Measurements from ENCODE around the gene RYR2. TPM values are rescaled to one million over a fixed set of nuclear protein-coding genes. Genes with fewer than 3 reads are reported as not detected.
"Not testable (repeated sequence)": the region's sequence is repeated elsewhere in the genome, so short reads cannot be mapped to it uniquely, and the experiment has no call there.

Gene RYR2
- total RNA-seq, 1 donor from 2014 or later = 8.7 TPM

- no peak for DNase-seq (ENCODE audit: low spot score)
- Mint-ChIP-seq H3K27me3 (ENCODE audit: low read depth) (peaks cover 11% of the 10 kb centered on the region), H3K4me1 (ENCODE audit: low read depth) (no peaks in the 10 kb centered on the region), H3K4me3 (ENCODE audit: low read depth) (no peak overlapping the region), H3K36me3 (ENCODE audit: low read depth) (no peaks in the 10 kb centered on the region), H3K9me3 (no peaks in the 10 kb centered on the region), H3K27ac (no peak overlapping the region)
- intact Hi-C loops (cut with micrococcal nuclease) = no loop called here
Measured at GRCh38 chr1:237237721-237238120, 195.7 kb downstream of the RYR2 start.

- DNase-seq (ENCODE audit: low spot score) = no peak
- no peaks in the 10 kb centered on the region for H3K9me3 Mint-ChIP-seq
- H3K36me3 Mint-ChIP-seq (ENCODE audit: low read depth) = no peaks in the 10 kb centered on the region
- intact Hi-C loops (cut with micrococcal nuclease) = no loop called here
- H3K4me1 Mint-ChIP-seq (ENCODE audit: low read depth) = no peaks in the 10 kb centered on the region
- no peak overlapping the region for H3K27ac Mint-ChIP-seq
- peaks cover 8% of the 10 kb centered on the region for H3K27me3 Mint-ChIP-seq (ENCODE audit: low read depth)
- H3K4me3 Mint-ChIP-seq (ENCODE audit: low read depth) = no peak overlapping the region
Measured at GRCh38 chr1:237239248-237239647, 197.3 kb downstream of the RYR2 start.

GRCh38 chr1:237241038-237241437 lies 199.1 kb downstream of the RYR2 start:
- DNase-seq (ENCODE audit: low spot score) = no peak
- Mint-ChIP-seq H3K4me3 (ENCODE audit: low read depth) (no peak overlapping the region), H3K27me3 (ENCODE audit: low read depth) (peaks cover 2% of the 10 kb centered on the region), H3K27ac (no peak overlapping the region), H3K36me3 (ENCODE audit: low read depth) (no peaks in the 10 kb centered on the region), H3K4me1 (ENCODE audit: low read depth) (no peaks in the 10 kb centered on the region), H3K9me3 (no peaks in the 10 kb centered on the region)
- intact Hi-C loops (cut with micrococcal nuclease) = no loop called here

- H3K27me3 Mint-ChIP-seq (ENCODE audit: low read depth) = no peaks in the 10 kb centered on the region
- no peak overlapping the region for H3K27ac Mint-ChIP-seq
- no peak overlapping the region for H3K4me3 Mint-ChIP-seq (ENCODE audit: low read depth)
- H3K9me3 Mint-ChIP-seq = no peaks in the 10 kb centered on the region
- no peaks in the 10 kb centered on the region for H3K36me3 Mint-ChIP-seq (ENCODE audit: low read depth)
- DNase-seq (ENCODE audit: low spot score) = no peak
- peaks cover 2% of the 10 kb centered on the region for H3K4me1 Mint-ChIP-seq (ENCODE audit: low read depth)
- intact Hi-C loops (cut with micrococcal nuclease) = no loop called here
Measured at GRCh38 chr1:237244778-237245177, 202.8 kb downstream of the RYR2 start.

GRCh38 chr1:237247442-237247841 lies 205.5 kb downstream of the RYR2 start:
- no peak for DNase-seq (ENCODE audit: low spot score)
- Mint-ChIP-seq H3K27me3 (ENCODE audit: low read depth) (no peaks in the 10 kb centered on the region), H3K9me3 (no peaks in the 10 kb centered on the region)

GRCh38 chr1:237249120-237249519 lies 207.1 kb downstream of the RYR2 start:
- no peaks in the 10 kb centered on the region for H3K36me3 Mint-ChIP-seq (ENCODE audit: low read depth)
- H3K27ac Mint-ChIP-seq = peak overlapping the region; percentile 54
- H3K4me1 Mint-ChIP-seq (ENCODE audit: low read depth) = peaks cover 2% of the 10 kb centered on the region
- intact Hi-C loops (cut with micrococcal nuclease) = loop anchor here (1.0 to 2.0 kb wide), 3 partner anchors 17 to 57 kb away; no protein-coding TSS in a partner anchor
- no peak overlapping the region for H3K4me3 Mint-ChIP-seq (ENCODE audit: low read depth)
- no peaks in the 10 kb centered on the region for H3K27me3 Mint-ChIP-seq (ENCODE audit: low read depth)
- no peak for DNase-seq (ENCODE audit: low spot score)
- no peaks in the 10 kb centered on the region for H3K9me3 Mint-ChIP-seq

More at GRCh38 chr1:237247442-237247841, 205.5 kb downstream of the RYR2 start:
- intact Hi-C loops (cut with micrococcal nuclease) = no loop called here
- H3K36me3 Mint-ChIP-seq (ENCODE audit: low read depth) = no peaks in the 10 kb centered on the region
- H3K27ac Mint-ChIP-seq = peak overlapping the region; percentile 5
- no peak overlapping the region for H3K4me3 Mint-ChIP-seq (ENCODE audit: low read depth)
- peaks cover 2% of the 10 kb centered on the region for H3K4me1 Mint-ChIP-seq (ENCODE audit: low read depth)

GRCh38 chr1:237250055-237250454 lies 208.1 kb downstream of the RYR2 start:
- Mint-ChIP-seq H3K4me3 (ENCODE audit: low read depth) (no peak overlapping the region), H3K36me3 (ENCODE audit: low read depth) (no peaks in the 10 kb centered on the region), H3K4me1 (ENCODE audit: low read depth) (peaks cover 2% of the 10 kb centered on the region), H3K27me3 (ENCODE audit: low read depth) (no peaks in the 10 kb centered on the region), H3K9me3 (no peaks in the 10 kb centered on the region), H3K27ac (no peak overlapping the region)
- intact Hi-C loops (cut with micrococcal nuclease) = no loop called here
- DNase-seq (ENCODE audit: low spot score) = no peak

- no peak overlapping the region for H3K4me3 Mint-ChIP-seq (ENCODE audit: low read depth)
- no peaks in the 10 kb centered on the region for H3K4me1 Mint-ChIP-seq (ENCODE audit: low read depth)
- H3K27ac Mint-ChIP-seq = no peak overlapping the region
- no peak for DNase-seq (ENCODE audit: low spot score)
- H3K36me3 Mint-ChIP-seq (ENCODE audit: low read depth) = peaks cover 5% of the 10 kb centered on the region
- intact Hi-C loops (cut with micrococcal nuclease) = no loop called here
- H3K27me3 Mint-ChIP-seq (ENCODE audit: low read depth) = no peaks in the 10 kb centered on the region
- peaks cover 14% of the 10 kb centered on the region for H3K9me3 Mint-ChIP-seq
Measured at GRCh38 chr1:237255071-237255470, 213.1 kb downstream of the RYR2 start.

GRCh38 chr1:237258871-237259270 lies 216.9 kb downstream of the RYR2 start:
- peaks cover 5% of the 10 kb centered on the region for H3K36me3 Mint-ChIP-seq (ENCODE audit: low read depth)
- no peaks in the 10 kb centered on the region for H3K27me3 Mint-ChIP-seq (ENCODE audit: low read depth)
- H3K4me1 Mint-ChIP-seq (ENCODE audit: low read depth) = peaks cover 5% of the 10 kb centered on the region
- peaks cover 14% of the 10 kb centered on the region for H3K9me3 Mint-ChIP-seq
- no peak overlapping the region for H3K27ac Mint-ChIP-seq
- no peak for DNase-seq (ENCODE audit: low spot score)
- no peak overlapping the region for H3K4me3 Mint-ChIP-seq (ENCODE audit: low read depth)
- intact Hi-C loops (cut with micrococcal nuclease) = no loop called here

- peaks cover 5% of the 10 kb centered on the region for H3K36me3 Mint-ChIP-seq (ENCODE audit: low read depth)
- intact Hi-C loops (cut with micrococcal nuclease) = no loop called here
- H3K27me3 Mint-ChIP-seq (ENCODE audit: low read depth) = no peaks in the 10 kb centered on the region
- no peak for DNase-seq (ENCODE audit: low spot score)
- H3K27ac Mint-ChIP-seq = no peak overlapping the region
- peaks cover 7% of the 10 kb centered on the region for H3K9me3 Mint-ChIP-seq
- no peak overlapping the region for H3K4me3 Mint-ChIP-seq (ENCODE audit: low read depth)
- H3K4me1 Mint-ChIP-seq (ENCODE audit: low read depth) = peaks cover 7% of the 10 kb centered on the region
Measured at GRCh38 chr1:237261198-237261597, 219.2 kb downstream of the RYR2 start.

GRCh38 chr1:237267743-237268142 lies 225.8 kb downstream of the RYR2 start:
- no peaks in the 10 kb centered on the region for H3K9me3 Mint-ChIP-seq
- H3K36me3 Mint-ChIP-seq (ENCODE audit: low read depth) = peaks cover 4% of the 10 kb centered on the region
- H3K4me3 Mint-ChIP-seq (ENCODE audit: low read depth) = no peak overlapping the region
- H3K27me3 Mint-ChIP-seq (ENCODE audit: low read depth) = no peaks in the 10 kb centered on the region
- no peak overlapping the region for H3K27ac Mint-ChIP-seq
- intact Hi-C loops (cut with micrococcal nuclease) = loop anchor here (2.0 kb wide), 1 partner anchor 73 kb away; no protein-coding TSS in a partner anchor
- no peak for DNase-seq (ENCODE audit: low spot score)
- H3K4me1 Mint-ChIP-seq (ENCODE audit: low read depth) = peaks cover 34% of the 10 kb centered on the region

- H3K4me3 Mint-ChIP-seq (ENCODE audit: low read depth) = peak overlapping the region; percentile 75
Measured at GRCh38 chr1:237269938-237270337, 228.0 kb downstream of the RYR2 start.

GRCh38 chr1:237270353-237270752 lies 228.4 kb downstream of the RYR2 start:
- no peak for DNase-seq (ENCODE audit: low spot score)
- Mint-ChIP-seq H3K9me3 (no peaks in the 10 kb centered on the region), H3K4me1 (ENCODE audit: low read depth) (peaks cover 37% of the 10 kb centered on the region), H3K27ac (peak overlapping the region; percentile 84), H3K27me3 (ENCODE audit: low read depth) (no peaks in the 10 kb centered on the region), H3K4me3 (ENCODE audit: low read depth) (peak overlapping the region; percentile 75), H3K36me3 (ENCODE audit: low read depth) (peaks cover 4% of the 10 kb centered on the region)
- intact Hi-C loops (cut with micrococcal nuclease) = loop anchor here (1.0 to 2.0 kb wide), 2 partner anchors 34 to 140 kb away; no protein-coding TSS in a partner anchor

More at GRCh38 chr1:237269938-237270337, 228.0 kb downstream of the RYR2 start:
- no peak for DNase-seq (ENCODE audit: low spot score)
- Mint-ChIP-seq H3K36me3 (ENCODE audit: low read depth) (peaks cover 4% of the 10 kb centered on the region), H3K9me3 (no peaks in the 10 kb centered on the region), H3K27ac (peak overlapping the region; percentile 84), H3K4me1 (ENCODE audit: low read depth) (peaks cover 37% of the 10 kb centered on the region), H3K27me3 (ENCODE audit: low read depth) (no peaks in the 10 kb centered on the region)
- intact Hi-C loops (cut with micrococcal nuclease) = loop anchor here (1.0 to 2.0 kb wide), 2 partner anchors 34 to 141 kb away; no protein-coding TSS in a partner anchor

GRCh38 chr1:237277994-237278393 lies 236.0 kb downstream of the RYR2 start:
- H3K36me3 Mint-ChIP-seq (ENCODE audit: low read depth); H3K27ac Mint-ChIP-seq; H3K9me3 Mint-ChIP-seq; H3K27me3 Mint-ChIP-seq (ENCODE audit: low read depth); H3K4me3 Mint-ChIP-seq (ENCODE audit: low read depth); DNase-seq (ENCODE audit: low spot score); intact Hi-C loops (cut with micrococcal nuclease); H3K4me1 Mint-ChIP-seq (ENCODE audit: low read depth): not testable (repeated sequence)

All from activated T-helper 2 cell treated with anti-CD3 and anti-CD28 coated beads, Interferon-gamma antibody, Interleukin-2, Interleukin-4, amounts not matched to agents 10 μg/mL and 5 μg/mL and 100 μg/mL, durations not matched to agents 14 hours and 24 hours and 36 hours (primary cell).